D721Med (cell line): ENCODE measurements around the gene GPR146.

Experiments used
- DNase-seq: peaks from one replicate; pipeline ENCODE4 v3.0.0; 2011; ENCODE audit warnings: low spot score; ENCODE audit not compliant: insufficient read length
- FAIRE-seq: peaks from 2 replicates; lab custom pipeline; 2011; peaks lifted over from hg19 to GRCh38; lab: Jason Lieb, UNC
- CTCF ChIP-seq: IDR thresholded peaks from 2 replicates; pipeline ENCODE4 v1.5.1; 2012; ENCODE audit warnings: mild to moderate bottlenecking, control low read depth; ENCODE audit not compliant: insufficient read depth; ENCODE audit errors: missing control alignments

Gene GPR146

GRCh38 chr7:1096156-1097119, 52.1 kb downstream of the GPR146 start:
- FAIRE-seq (no peak), DNase-seq (no peak)
- TF ChIP-seq CTCF = no peak

- FAIRE-seq (no peak), DNase-seq (no peak)
- TF ChIP-seq CTCF = no peak
These were observed 52.8 kb downstream of the GPR146 start for GRCh38 chr7:1097120-1097504.

GRCh38 chr7:1098243-1099153, 54.2 kb downstream of the GPR146 start:
- FAIRE-seq (no peak), DNase-seq (no peak)
- no peak for TF ChIP-seq CTCF

GRCh38 chr7:1099154-1099542, 54.8 kb downstream of the GPR146 start:
- no peak for DNase-seq
- TF ChIP-seq CTCF = no peak
- no peak for FAIRE-seq

GRCh38 chr7:1099637-1100036, 55.3 kb downstream of the GPR146 start:
- FAIRE-seq = no peak
- no peak for TF ChIP-seq CTCF

GRCh38 chr7:1100386-1100785, 56.0 kb downstream of the GPR146 start:
- DNase-seq (no peak), FAIRE-seq (no peak)
- TF ChIP-seq CTCF = no peak

More at GRCh38 chr7:1099637-1100036, 55.3 kb downstream of the GPR146 start:
- DNase-seq = no peak
